CD4-positive, alpha-beta T cell treated with Interleukin-10 for 1 hour (primary cell): ENCODE data around the gene SLC35F6.
"Not testable (repeated sequence)": the region's sequence is repeated elsewhere in the genome, so short reads cannot be mapped to it uniquely, and the experiment has no call there.

Experiments
- DNase-seq: peaks from one replicate; pipeline ENCODE4 v3.0.0-alpha.2; 2020

SLC35F6 gene

DNA sequence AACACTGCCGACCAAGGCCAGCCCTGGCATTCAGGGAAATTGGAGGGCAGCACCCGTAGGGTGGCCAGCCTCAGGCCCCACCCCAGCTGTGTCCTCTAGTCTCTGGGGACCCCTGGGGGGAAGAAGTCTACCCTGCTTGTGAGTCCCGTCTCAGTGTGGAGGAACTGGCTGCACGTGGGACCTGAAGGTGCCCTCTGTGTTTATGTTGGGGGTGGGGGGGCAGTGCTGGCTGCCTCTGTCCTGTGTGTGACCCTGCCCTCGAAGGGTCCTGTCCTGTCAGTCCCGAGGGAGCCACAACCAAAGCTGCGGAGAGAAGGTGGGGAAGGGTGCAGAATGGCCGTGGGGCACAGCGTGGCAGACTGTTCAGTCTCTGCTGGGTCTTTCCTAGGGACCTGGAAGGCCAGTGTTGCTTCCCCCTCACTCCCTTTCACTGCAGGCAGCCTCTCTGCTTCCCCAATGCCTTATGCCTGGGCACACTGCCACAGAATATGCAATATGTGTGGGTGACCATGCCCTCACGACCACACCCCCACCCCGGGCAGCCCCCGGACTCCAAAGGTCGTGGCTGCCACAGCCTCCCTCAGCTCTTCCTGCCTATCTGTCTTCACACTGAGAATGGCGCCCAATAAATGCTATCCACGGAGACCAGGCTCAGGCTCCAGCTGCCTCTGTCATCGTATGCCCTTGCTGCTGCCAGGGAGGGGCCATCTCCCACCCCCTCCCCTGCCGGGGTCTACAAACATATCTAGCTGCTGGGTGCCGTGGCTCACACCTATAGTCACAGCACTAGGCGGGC lies 33.3 kb upstream of the SLC35F6 start:
- no peak for DNase-seq

GRCh38 chr2:26731714-26732113 lies 32.4 kb upstream of the SLC35F6 start:
- no peak for DNase-seq

DNA sequence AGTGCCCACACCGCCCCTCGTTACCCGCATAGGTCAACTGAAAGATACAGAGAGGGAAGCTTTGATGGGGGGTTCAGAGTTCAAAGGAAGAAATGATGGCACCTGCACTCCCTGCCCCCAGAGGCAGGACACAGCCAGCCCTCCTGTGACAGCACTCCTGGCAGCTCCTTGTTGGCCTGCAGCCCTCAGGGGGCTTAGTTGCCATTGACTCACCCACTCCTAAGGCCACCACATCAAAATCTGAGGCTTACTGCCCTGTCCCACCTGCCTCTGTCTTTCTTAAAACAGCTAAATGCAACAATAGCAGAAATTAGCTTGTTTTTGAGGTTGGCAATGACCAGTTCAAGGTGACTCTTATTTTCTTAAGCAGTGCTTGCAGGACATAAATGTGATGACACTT lies 31.6 kb upstream of the SLC35F6 start:
- no peak for DNase-seq

- no peak for DNase-seq
Measured at GRCh38 chr2:26733413-26733812, 30.7 kb upstream of the SLC35F6 start.

- DNase-seq: no peak
Measured at GRCh38 chr2:26735097-26735496, 29.0 kb upstream of the SLC35F6 start.

- no peak for DNase-seq
Measured at GRCh38 chr2:26735883-26736588, 28.0 kb upstream of the SLC35F6 start.

- no peak for DNase-seq
Measured at GRCh38 chr2:26737221-26737620, 26.9 kb upstream of the SLC35F6 start.

DNA sequence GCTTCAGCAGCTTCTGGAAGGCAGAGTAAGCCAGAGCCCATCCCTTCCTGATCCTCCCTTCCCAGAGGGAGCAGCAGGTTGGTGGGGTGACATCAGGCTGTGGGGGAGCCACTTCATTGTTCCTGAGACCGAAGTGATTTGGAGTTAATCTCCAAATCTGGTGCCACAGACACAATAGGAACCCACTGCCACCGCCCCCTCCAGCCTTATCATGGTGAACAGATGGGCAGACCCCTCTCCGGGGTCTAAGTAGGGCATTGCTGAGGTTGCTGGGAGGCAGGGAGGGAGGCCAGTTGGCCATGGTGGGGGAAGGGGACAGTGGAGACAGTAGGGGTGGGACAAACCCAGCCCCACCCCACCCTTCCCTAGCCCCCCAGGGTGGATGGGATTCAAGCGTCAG lies 25.6 kb upstream of the SLC35F6 start:
- no peak for DNase-seq

- DNase-seq: no peak
Measured at GRCh38 chr2:26739514-26739913, 24.6 kb upstream of the SLC35F6 start.

GRCh38 chr2:26740346-26740745 lies 23.7 kb upstream of the SLC35F6 start:
- DNase-seq: no peak

DNA sequence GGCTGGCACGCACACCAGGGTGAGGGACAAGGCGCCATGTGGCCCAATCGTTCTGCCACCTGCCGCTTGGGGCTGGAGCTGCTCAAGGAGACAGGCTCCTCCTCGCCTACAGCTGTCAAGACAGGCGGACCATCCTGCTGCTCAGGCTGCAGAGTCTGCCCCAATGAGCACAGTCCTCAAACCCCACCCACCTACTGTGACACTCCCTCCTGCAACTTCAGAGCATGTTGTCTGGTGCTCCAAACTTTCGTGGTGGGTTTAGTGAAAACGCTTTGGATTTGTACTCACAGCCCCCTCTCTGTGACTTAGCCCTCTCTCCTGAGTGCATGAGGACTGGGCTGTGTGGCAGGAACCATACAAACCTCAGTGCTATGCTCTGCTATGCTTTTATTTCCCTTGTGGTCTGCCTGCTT lies 23.2 kb upstream of the SLC35F6 start:
- no peak for DNase-seq

DNA sequence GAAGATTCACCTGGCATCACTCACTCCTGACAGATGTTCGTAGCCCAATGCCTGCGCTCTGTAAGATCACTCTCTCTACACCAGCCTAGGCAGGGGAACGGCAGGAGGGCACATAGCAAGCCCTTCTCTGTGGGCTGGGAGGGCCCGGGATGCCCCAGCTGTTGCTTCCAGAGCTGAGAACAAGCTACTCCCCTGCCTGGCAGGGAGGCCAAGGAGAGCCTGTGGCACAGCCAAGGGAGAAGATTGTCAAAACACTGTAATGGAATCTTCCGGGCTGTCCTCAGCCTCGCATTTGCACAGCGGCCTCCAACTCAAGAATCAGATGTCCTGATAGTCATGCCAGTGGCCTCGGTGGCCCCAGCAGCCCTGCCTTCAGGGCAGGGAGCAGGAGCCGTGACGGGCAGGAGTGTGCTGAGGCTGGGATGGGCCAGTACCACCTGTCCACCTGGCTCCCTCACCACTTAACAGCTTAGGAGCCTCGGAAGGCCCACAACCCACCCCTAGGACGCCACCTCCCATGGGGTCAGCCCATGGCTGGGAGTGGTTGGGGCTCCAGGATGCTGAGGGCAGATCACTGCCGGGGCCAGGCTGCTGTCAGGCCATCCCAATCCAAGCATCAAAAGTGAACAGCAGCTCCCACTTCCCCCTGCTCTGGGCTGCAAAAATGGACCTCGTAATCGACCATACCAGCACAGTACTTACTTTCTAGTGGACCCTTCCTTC lies 21.9 kb upstream of the SLC35F6 start:
- DNase-seq: no peak

DNA sequence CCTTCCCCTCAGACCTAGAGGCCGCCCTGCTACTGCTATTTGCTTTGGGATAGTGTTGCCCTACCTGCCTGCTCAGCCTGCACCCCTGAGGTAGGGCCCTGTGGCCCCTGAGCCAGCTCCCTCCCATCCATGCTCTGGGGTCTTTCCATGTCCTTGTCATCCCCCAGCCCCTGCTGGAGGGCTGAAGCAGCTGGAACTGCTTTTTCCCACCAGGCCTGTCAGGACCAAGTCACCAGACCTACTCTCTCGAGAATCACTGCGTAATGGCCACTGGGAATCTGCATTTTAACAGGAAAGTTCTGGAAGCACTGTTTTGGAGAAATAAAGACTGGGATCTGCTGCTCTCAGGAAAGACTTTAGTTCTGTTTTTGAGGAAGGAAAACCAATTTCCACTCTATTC lies 20.2 kb upstream of the SLC35F6 start:
- DNase-seq: no peak

DNA sequence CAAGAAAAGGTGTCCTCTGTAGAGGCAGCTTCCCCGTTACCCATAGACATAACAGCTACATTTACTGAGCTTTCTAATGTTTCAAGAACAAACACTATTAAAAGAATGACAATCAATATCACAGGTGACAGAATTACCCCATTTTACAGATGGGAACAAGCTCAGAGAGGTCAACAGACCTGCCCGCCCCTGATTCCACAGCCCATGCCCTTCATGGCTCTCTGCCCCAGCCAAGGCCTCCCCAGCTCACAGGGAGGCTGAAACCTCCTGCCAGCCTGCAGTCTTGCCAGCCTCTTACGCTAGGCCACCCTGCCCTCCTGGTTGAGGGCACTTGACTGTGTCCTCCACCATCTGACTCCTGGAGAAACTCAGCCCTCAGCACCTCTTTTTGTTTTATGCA lies 19.1 kb upstream of the SLC35F6 start:
- DNase-seq: no peak

- DNase-seq: peak; percentile 74
Measured at GRCh38 chr2:26745609-26746327, 18.3 kb upstream of the SLC35F6 start.

GRCh38 chr2:26746934-26747333 lies 17.1 kb upstream of the SLC35F6 start:
- no peak for DNase-seq

GRCh38 chr2:26749787-26750420 lies 14.2 kb upstream of the SLC35F6 start:
- not testable (repeated sequence) for DNase-seq

DNA sequence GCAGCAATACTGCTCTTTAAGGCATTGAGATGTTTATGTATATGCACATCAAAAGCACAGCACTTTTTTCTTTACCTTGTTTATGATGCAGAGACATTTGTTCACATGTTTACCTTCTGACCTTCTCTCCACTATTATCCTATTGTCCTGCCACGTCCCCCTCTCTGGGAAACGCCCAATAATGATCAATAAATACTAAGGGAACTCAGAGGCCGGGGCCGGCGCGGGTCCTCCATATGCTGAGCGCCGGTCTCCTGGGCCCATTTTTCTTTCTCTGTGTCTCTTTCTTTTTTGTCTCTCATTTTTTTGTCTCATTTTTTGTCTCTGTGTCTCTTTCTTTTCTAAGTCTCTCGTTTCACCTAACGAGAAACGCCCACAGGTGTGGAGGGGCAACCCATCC lies 13.6 kb upstream of the SLC35F6 start:
- not testable (repeated sequence) for DNase-seq

GRCh38 chr2:26752656-26753055 lies 11.4 kb upstream of the SLC35F6 start:
- DNase-seq: no peak

DNA sequence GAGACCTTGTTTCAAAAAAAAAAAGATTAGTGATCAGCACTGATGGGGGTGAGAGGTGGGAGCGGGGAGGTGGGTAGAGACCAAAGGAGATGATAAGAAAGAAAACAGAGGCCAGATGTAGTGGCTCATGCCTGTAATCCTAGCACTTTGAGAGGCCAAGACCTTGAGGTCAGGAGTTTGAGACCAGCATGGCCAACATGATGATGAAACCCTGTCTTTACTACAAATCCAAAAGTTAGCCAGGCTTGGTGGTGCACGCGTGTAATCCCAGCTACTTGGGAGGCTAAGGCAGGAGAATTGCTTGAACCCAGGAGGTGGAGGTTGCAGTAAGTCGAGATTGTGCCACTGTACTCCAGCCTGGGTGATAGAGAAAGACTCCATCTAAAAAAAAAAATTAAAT lies 9.5 kb upstream of the SLC35F6 start:
- no peak for DNase-seq

- no peak for DNase-seq
Measured at GRCh38 chr2:26754972-26755670, 9.0 kb upstream of the SLC35F6 start.

- no peak for DNase-seq
Measured at GRCh38 chr2:26756337-26756736, 7.7 kb upstream of the SLC35F6 start.
